ENCODE measurements around the gene HDAC4. TPM values are rescaled to one million over a fixed set of nuclear protein-coding genes. Genes with fewer than 3 reads are reported as not detected.

The HDAC4 gene
- total RNA-seq, 1 donor: 20.3 TPM

- DNase-seq (ENCODE audit: low read depth): peak; percentile 95
- TF ChIP-seq CTCF (IDR thresholded peaks at IDR 0.05; ENCODE audit: insufficient read depth, low read depth, low read length): peak; percentile 10
- peak overlapping the region; percentile 58 for H3K4me3 ChIP-seq (ENCODE audit: low read depth, low read length)
These were observed 92.0 kb downstream of the HDAC4 start for GRCh38 chr2:239308661-239309397.

- DNase-seq (ENCODE audit: low read depth): no peak
- peak overlapping the region; percentile 58 for H3K4me3 ChIP-seq (ENCODE audit: low read depth, low read length)
- no peak for TF ChIP-seq CTCF (IDR thresholded peaks at IDR 0.05; ENCODE audit: insufficient read depth, low read depth, low read length)
These were observed 92.8 kb downstream of the HDAC4 start for GRCh38 chr2:239307921-239308613.

- no peak for TF ChIP-seq CTCF (IDR thresholded peaks at IDR 0.05; ENCODE audit: insufficient read depth, low read depth, low read length)
- DNase-seq (ENCODE audit: low read depth): no peak
- H3K4me3 ChIP-seq (ENCODE audit: low read depth, low read length): no peak overlapping the region
These were observed 93.6 kb downstream of the HDAC4 start for GRCh38 chr2:239307221-239307569.

GRCh38 chr2:239306274-239307220, 94.3 kb downstream of the HDAC4 start:
- no peak for TF ChIP-seq CTCF (IDR thresholded peaks at IDR 0.05; ENCODE audit: insufficient read depth, low read depth, low read length)
- DNase-seq (ENCODE audit: low read depth): no peak
- no peak overlapping the region for H3K4me3 ChIP-seq (ENCODE audit: low read depth, low read length)

- no peak for TF ChIP-seq CTCF (IDR thresholded peaks at IDR 0.05; ENCODE audit: insufficient read depth, low read depth, low read length)
- H3K4me3 ChIP-seq (ENCODE audit: low read depth, low read length): no peak overlapping the region
- no peak for DNase-seq (ENCODE audit: low read depth)
These were observed 95.0 kb downstream of the HDAC4 start for GRCh38 chr2:239305771-239306170.

- no peak overlapping the region for H3K4me3 ChIP-seq (ENCODE audit: low read depth, low read length)
- DNase-seq (ENCODE audit: low read depth): no peak
- no peak for TF ChIP-seq CTCF (IDR thresholded peaks at IDR 0.05; ENCODE audit: insufficient read depth, low read depth, low read length)
These were observed 95.6 kb downstream of the HDAC4 start for GRCh38 chr2:239305222-239305575.

All from fibroblast of villous mesenchyme (primary cell).